ENCODE data around the gene CAMK2N1. TPM values are rescaled to one million over a fixed set of nuclear protein-coding genes. Genes with fewer than 3 reads are reported as not detected.

The CAMK2N1 gene
- total RNA-seq, 4 donors from 2014 or later = 74.3 to 126 (median 85.9) TPM

DNA sequence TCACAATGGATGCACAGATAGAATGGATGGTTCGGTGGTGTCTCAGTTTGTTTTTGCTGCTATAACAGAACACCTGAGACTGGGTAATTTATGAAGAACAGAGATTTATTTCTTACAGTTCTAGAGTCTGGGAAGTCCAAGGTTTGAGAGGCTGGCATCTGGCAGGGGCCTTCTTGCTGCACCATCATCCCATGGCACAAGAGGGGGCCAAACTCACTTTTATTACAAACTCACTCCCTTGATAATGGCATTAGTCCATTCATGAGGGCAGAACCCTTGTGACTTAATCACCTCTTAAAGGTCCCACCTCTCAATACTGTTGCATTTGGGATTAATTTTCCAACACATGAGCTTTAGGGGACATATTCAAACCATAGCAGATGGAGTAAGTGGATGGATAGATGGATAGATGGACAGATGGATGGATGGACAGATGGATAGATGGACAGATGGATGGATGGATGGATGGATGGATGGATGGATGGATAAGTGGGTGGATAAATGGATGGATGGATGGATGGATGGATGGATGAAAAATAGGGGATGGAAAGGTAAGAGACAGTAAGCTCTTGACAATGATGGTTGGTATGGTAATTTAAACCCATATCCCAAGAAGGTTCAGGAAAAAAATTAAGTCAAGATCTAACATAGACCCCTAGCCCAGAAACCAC is 16.5 kb downstream of the CAMK2N1 start:
- H3K27ac ChIP-seq = peak overlapping the region in 3 of 4 donors; percentile 30 to 55 (median 36)
- TF ChIP-seq, protein P1, sequence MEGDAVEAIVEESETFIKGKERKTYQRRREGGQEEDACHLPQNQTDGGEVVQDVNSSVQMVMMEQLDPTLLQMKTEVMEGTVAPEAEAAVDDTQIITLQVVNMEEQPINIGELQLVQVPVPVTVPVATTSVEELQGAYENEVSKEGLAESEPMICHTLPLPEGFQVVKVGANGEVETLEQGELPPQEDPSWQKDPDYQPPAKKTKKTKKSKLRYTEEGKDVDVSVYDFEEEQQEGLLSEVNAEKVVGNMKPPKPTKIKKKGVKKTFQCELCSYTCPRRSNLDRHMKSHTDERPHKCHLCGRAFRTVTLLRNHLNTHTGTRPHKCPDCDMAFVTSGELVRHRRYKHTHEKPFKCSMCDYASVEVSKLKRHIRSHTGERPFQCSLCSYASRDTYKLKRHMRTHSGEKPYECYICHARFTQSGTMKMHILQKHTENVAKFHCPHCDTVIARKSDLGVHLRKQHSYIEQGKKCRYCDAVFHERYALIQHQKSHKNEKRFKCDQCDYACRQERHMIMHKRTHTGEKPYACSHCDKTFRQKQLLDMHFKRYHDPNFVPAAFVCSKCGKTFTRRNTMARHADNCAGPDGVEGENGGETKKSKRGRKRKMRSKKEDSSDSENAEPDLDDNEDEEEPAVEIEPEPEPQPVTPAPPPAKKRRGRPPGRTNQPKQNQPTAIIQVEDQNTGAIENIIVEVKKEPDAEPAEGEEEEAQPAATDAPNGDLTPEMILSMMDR (IDR thresholded peaks at IDR 0.05) = peak in 3 of 5 experiments; percentile 10 to 18 (median 13)
- no peak for TF ChIP-seq EP300 (IDR thresholded peaks at IDR 0.05; ENCODE audit: low read depth)
- no peak for DNase-seq

DNA sequence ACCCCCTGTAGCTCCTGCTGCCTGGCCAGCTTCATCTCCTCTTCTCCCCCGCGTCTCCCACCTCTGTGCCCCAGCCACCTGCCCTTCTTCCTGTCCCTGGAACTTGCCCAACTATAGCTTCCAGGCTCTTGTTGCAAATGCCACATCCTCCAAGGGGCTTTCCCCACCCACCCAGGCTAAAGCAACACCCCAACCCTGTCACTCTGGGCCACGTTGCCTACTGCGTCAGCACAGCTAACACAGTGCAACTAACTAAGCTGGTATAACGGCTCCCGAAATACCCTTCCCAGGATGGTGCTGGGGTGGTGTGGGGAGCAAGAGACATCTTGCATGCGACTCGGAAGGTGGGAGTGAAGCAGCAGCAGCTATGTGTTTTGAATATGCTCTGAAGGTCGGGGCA is 19.7 kb downstream of the CAMK2N1 start:
- Histone ChIP-seq H3K27me3 (no peaks in the 10 kb centered on the region), H3K27ac (no peak overlapping the region), H3K9me3 (no peaks in the 10 kb centered on the region), H3K4me1 (peaks cover 0 to 6% (median 2%) of the 10 kb centered on the region in 4 donors), H3K36me3 (no peaks in the 10 kb centered on the region), H3K4me3 (no peak overlapping the region)
- in situ Hi-C loops (cut with MboI; ENCODE audit: low pct_ligation_motif_present in 1 of 4, low pct_unique_long_range_greater_than_20kb in 1 of 4, low sequenced_read_pairs in 3 of 4) (no loop called here), intact Hi-C loops (cut with DNase I; ENCODE audit: low total_unique reads) (no loop called here)
- WGBS, 2 donors (ENCODE audit: low coverage in 1 of 2) = 73 to 75% methylated on average over 2 to 9 of the region's 9 CpGs
- DNase-seq = no peak
- TF ChIP-seq EP300 (IDR thresholded peaks at IDR 0.05; ENCODE audit: low read depth) = no peak
- TF ChIP-seq, protein P1 (IDR thresholded peaks at IDR 0.05) = no peak
- TF ChIP-seq POLR2AphosphoS5 (IDR thresholded peaks at IDR 0.05) = no peak
- TF ChIP-seq POLR2A (IDR thresholded peaks at IDR 0.05) = no peak

More for the DNA sequence above, 16.5 kb downstream of the CAMK2N1 start:
- intact Hi-C loops (cut with DNase I; ENCODE audit: low total_unique reads) (no loop called here), in situ Hi-C loops (cut with MboI; ENCODE audit: low pct_ligation_motif_present in 1 of 4, low pct_unique_long_range_greater_than_20kb in 1 of 4, low sequenced_read_pairs in 3 of 4) (no loop called here)
- Histone ChIP-seq H3K4me3 (no peak overlapping the region), H3K27me3 (no peaks in the 10 kb centered on the region), H3K4me1 (peaks cover 0 to 22% (median 14%) of the 10 kb centered on the region in 4 donors), H3K9me3 (no peaks in the 10 kb centered on the region), H3K36me3 (no peaks in the 10 kb centered on the region)
- 89 to 90% methylated on average over 1 of the region's 1 CpG for WGBS, 2 donors (ENCODE audit: low coverage in 1 of 2)

DNA sequence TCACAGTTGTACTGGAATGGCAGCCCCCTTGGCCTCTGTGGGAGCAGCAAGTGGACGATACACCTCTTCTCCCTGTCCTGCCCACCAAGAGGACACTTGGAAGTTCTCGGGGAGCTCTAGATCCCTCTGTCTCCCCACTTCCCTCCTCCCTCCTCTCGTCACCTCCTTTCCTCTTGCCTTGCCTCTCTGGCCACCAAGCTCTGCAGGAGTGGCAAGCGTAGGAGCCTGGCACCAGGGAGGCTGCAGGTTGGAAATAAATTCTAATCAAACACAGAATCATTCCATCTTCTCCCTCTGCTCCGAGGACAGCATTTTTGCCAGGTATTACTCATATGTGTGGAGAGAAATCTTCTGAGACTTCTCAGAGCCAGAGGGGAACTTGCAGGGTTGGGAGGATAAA is 20.8 kb downstream of the CAMK2N1 start:
- in situ Hi-C loops (cut with MboI; ENCODE audit: low pct_ligation_motif_present in 1 of 4, low pct_unique_long_range_greater_than_20kb in 1 of 4, low sequenced_read_pairs in 3 of 4) = no loop called here

GRCh38 chr1:20463502-20463901 is 22.5 kb downstream of the CAMK2N1 start:
- TF ChIP-seq POLR2A (IDR thresholded peaks at IDR 0.05) = no peak
- TF ChIP-seq EP300 (IDR thresholded peaks at IDR 0.05; ENCODE audit: low read depth) = no peak
- no peak for DNase-seq
- Histone ChIP-seq H3K36me3 (no peaks in the 10 kb centered on the region), H3K27ac (no peak overlapping the region), H3K9me3 (no peaks in the 10 kb centered on the region), H3K4me3 (no peak overlapping the region), H3K27me3 (no peaks in the 10 kb centered on the region), H3K4me1 (no peaks in the 10 kb centered on the region)
- in situ Hi-C loops (cut with MboI; ENCODE audit: low pct_ligation_motif_present in 1 of 4, low pct_unique_long_range_greater_than_20kb in 1 of 4, low sequenced_read_pairs in 3 of 4) (no loop called here), intact Hi-C loops (cut with DNase I; ENCODE audit: low total_unique reads) (no loop called here)
- 86 to 96% methylated on average over 1 of the region's 1 CpG for WGBS, 2 donors (ENCODE audit: low coverage in 1 of 2)

More for the DNA sequence above, 20.8 kb downstream of the CAMK2N1 start:
- Histone ChIP-seq H3K4me1 (no peaks in the 10 kb centered on the region), H3K27ac (no peak overlapping the region), H3K9me3 (no peaks in the 10 kb centered on the region), H3K4me3 (no peak overlapping the region), H3K27me3 (no peaks in the 10 kb centered on the region), H3K36me3 (no peaks in the 10 kb centered on the region)
- DNase-seq = no peak
- TF ChIP-seq, protein P1 (IDR thresholded peaks at IDR 0.05) = no peak
- TF ChIP-seq EP300 (IDR thresholded peaks at IDR 0.05; ENCODE audit: low read depth) (no peak), POLR2A (IDR thresholded peaks at IDR 0.05) (no peak), POLR2AphosphoS5 (IDR thresholded peaks at IDR 0.05) (no peak)
- intact Hi-C loops (cut with DNase I; ENCODE audit: low total_unique reads) = no loop called here
- WGBS, 2 donors (ENCODE audit: low coverage in 1 of 2) = 58% methylated on average over 5 of the region's 5 CpGs; no CpG with 5 or more reads in 1 of the 2 donors

All from transverse colon (tissue), 4 donors.